ENCODE results near the gene CREB1.
"Not testable (repeated sequence)": the region's sequence is repeated elsewhere in the genome, so short reads cannot be mapped to it uniquely, and the experiment has no call there.

The CREB1 gene

GRCh38 chr2:207635468-207636200, 105.9 kb downstream of the CREB1 start:
- TF ChIP-seq CTCF (IDR thresholded peaks at IDR 0.05; ENCODE audit: extremely low read depth, missing control alignments), result no peak
- DNase-seq (ENCODE audit: low spot score), result no peak

DNA sequence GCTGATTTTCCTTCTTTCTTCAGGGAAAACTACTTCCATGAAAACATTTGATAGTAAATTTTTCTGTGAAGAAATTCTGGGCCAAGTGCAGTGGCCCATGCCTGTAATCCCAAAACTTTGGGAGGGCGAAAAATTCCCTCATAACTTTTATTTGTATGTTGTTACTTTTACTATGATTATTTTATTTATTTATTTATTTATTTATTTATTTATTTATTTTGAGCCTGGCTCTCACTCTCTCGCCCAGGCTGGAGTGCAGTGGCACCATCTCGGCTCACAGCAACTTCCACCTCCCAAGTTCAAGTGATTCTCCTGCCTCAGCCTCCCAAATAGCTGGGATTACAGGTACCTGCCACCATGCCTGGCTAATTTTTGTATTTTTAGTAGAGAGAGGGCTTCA, 109.5 kb downstream of the CREB1 start:
- DNase-seq (ENCODE audit: low spot score), result not testable (repeated sequence)

- no peak for DNase-seq (ENCODE audit: low spot score)
- TF ChIP-seq CTCF (IDR thresholded peaks at IDR 0.05; ENCODE audit: extremely low read depth, missing control alignments), result no peak
These were observed 110.4 kb downstream of the CREB1 start for GRCh38 chr2:207640160-207640559.

DNA sequence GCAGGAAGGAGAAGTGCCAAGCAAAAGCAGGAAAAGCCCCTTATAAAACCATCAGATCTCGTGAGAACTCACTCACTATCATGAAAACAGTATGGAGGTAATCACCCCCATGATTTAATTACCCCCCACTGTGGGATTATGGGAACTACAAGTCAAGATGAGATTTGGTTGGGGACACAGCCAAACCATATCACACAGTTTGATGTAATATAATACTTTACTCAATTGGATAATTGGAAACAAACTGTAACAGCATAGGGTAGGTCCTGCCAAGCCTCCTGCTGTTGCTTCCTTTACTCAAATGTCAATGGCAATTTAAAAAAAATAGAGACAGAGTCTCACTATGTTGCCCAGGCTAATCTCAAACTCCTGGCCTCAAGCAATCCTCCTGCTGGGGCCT, 110.9 kb downstream of the CREB1 start:
- no peak for TF ChIP-seq CTCF (IDR thresholded peaks at IDR 0.05; ENCODE audit: extremely low read depth, missing control alignments)
- no peak for DNase-seq (ENCODE audit: low spot score)

GRCh38 chr2:207643892-207644291, 114.1 kb downstream of the CREB1 start:
- no peak for TF ChIP-seq CTCF (IDR thresholded peaks at IDR 0.05; ENCODE audit: extremely low read depth, missing control alignments)
- DNase-seq (ENCODE audit: low spot score), result no peak

DNA sequence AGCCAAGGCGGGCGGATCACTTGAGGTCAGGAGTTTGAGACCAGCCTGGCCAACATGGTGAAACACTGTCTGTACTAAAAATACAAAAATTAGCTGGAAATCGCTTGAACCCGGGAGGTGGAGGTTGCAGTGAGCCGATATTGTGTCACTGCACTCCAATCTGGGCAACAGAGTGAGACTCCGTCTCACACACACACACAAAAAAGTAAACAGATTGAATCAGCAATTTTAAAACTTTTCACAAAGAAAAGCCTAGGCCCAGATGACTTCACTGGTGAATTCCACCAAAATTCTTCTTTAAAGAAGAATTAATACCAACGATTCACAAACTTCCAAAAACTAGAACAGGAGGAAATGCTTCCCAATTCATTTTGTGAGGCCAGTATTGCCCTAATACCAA, 116.8 kb downstream of the CREB1 start:
- not testable (repeated sequence) for DNase-seq (ENCODE audit: low spot score)

Data from GM20000 (cell line).